HepG2 (cell line): ENCODE results near the gene SLC2A13.

ENCODE experiments used
- CTCF ChIP-seq: sonication (generic); formaldehyde crosslinking; IDR thresholded peaks from 2 replicates; pipeline ENCODE4 v1.5.0; 2020; ENCODE audit warnings: mild to moderate bottlenecking, missing genetic modification reagents, moderate library complexity
- HNF4G ChIP-seq, 2 experiments: sonication (generic) in 1 of 2; formaldehyde crosslinking in 1 of 2; IDR thresholded peaks; 2 replicates each; pipeline versions ENCODE4 v1.4.0 to v1.6.1; 2011 to 2020; ENCODE audit warnings: borderline replicate concordance in 2 of 2, low read depth in 2 of 2, mild to moderate bottlenecking in 2 of 2, low read length in 1 of 2, missing genetic modification reagents in 1 of 2, moderate library complexity in 1 of 2
- MEIS1 ChIP-seq: sonication (generic); formaldehyde crosslinking; IDR thresholded peaks from 2 replicates; pipeline ENCODE4 v1.9.0; 2021; ENCODE audit warnings: mild to moderate bottlenecking, missing genetic modification reagents, moderate library complexity, borderline replicate concordance
- PAX8 ChIP-seq: sonication (generic); formaldehyde crosslinking; IDR thresholded peaks from 2 replicates; pipeline ENCODE4 v1.8.0; 2022; ENCODE audit warnings: mild to moderate bottlenecking, missing genetic modification reagents, borderline replicate concordance
- PBX3 ChIP-seq: sonication (generic); formaldehyde crosslinking; IDR thresholded peaks from 2 replicates; pipeline ENCODE4 v1.8.1; 2023; ENCODE audit warnings: missing genetic modification reagents, inconsistent platforms, borderline replicate concordance
- POGZ ChIP-seq: sonication (generic); formaldehyde crosslinking; IDR thresholded peaks from 2 replicates; pipeline ENCODE4 v1.4.0; 2020; ENCODE audit warnings: mild to moderate bottlenecking, missing genetic modification reagents
- RFX1 ChIP-seq: fragments of 450-650 bp; IDR thresholded peaks from 2 replicates; pipeline ENCODE4 v1.6.1; 2017
- SRF ChIP-seq: IDR thresholded peaks from 2 replicates; pipeline ENCODE4 v1.6.1; 2011; ENCODE audit warnings: mild to moderate bottlenecking, low read depth, low read length, moderate library complexity
- SRSF9 ChIP-seq: fragments of 200-400 bp; formaldehyde crosslinking; IDR thresholded peaks from 2 replicates; pipeline ENCODE4 v1.6.1; 2018; ENCODE audit warnings: borderline replicate concordance, mild to moderate bottlenecking, low read depth, low read length; ENCODE audit not compliant: insufficient read depth, poor library complexity, severe bottlenecking
- ZFY ChIP-seq: sonication (generic); formaldehyde crosslinking; IDR thresholded peaks from 2 replicates; pipeline ENCODE4 v1.4.0; 2020; ENCODE audit warnings: missing genetic modification reagents
- ZNF644 ChIP-seq: IDR thresholded peaks from 2 replicates; pipeline ENCODE4 v1.6.1; 2016; ENCODE audit warnings: low read depth

- TF ChIP-seq SRSF9 (no peak), CTCF (no peak), MEIS1 (no peak), PAX8 (CRISPR knock-in tag) (no peak), RFX1 (no peak), PBX3 (CRISPR knock-in tag) (no peak), POGZ (CRISPR knock-in tag) (no peak), HNF4G (IDR thresholded peaks at IDR 0.05; ENCODE audit: borderline replicate concordance, low read depth, low read length) (no peak), HNF4G (CRISPR knock-in tag; IDR thresholded peaks at IDR 0.05; ENCODE audit: borderline replicate concordance, low read depth) (no peak), SRF (no peak), ZFY (no peak), ZNF644 (CRISPR knock-in tag) (no peak)
Observed at GRCh38 chr12:40107803-40108620, 2.1 kb upstream of the SLC2A13 start.
